SK-N-SH (cell line): ENCODE results near the gene AKAP6. TPM values are rescaled to one million over a fixed set of nuclear protein-coding genes. Genes with fewer than 3 reads are reported as not detected.

Experiments
- CTCF ChIA-PET: fragments of 300-600, 350-600 bp; formaldehyde crosslinking; extraction: SDS; loops from one replicate; lab custom pipeline; 2021; lab: Yijun Ruan, JAX
- POLR2A ChIA-PET: fragments of 350-600 bp; sonication (Branson Sonifier 250); formaldehyde crosslinking; extraction: SDS; loops from one replicate; lab custom pipeline; 2020; ENCODE audit warnings: antibody characterized with exemption, inconsistent platforms; lab: Yijun Ruan, JAX
- DNase-seq: peaks from one replicate; pipeline ENCODE4 v3.0.0; 2012
- H2AFZ ChIP-seq: fragments of 200-600 bp; sonication (generic); 2 replicates; pipeline ENCODE4 v1.8.1; 2016; ENCODE audit warnings: antibody characterized with exemption, mild to moderate bottlenecking, low read depth
- H3F3A ChIP-seq: fragments of 200-600 bp; sonication (generic); replicated peaks from 2 replicates; pipeline ENCODE3; 2016; ENCODE audit warnings: antibody characterized with exemption, mild to moderate bottlenecking; ENCODE audit not compliant: insufficient read depth
- H3K27ac ChIP-seq, 2 experiments: fragments of 200-500 bp in 1 of 2; fragments of 200-600 bp in 1 of 2; sonication (Bioruptor generic) in 1 of 2; sonication (generic), shearing (Covaris generic) in 1 of 2; 2 replicates each; pipeline versions ENCODE4 v1.5.1 to v1.6.1; 2014 to 2016; ENCODE audit warnings: low read depth in 2 of 2, inconsistent platforms in 1 of 2, low read length in 1 of 2, mild to moderate bottlenecking in 1 of 2, mixed read lengths in 1 of 2
- H3K27me3 ChIP-seq: fragments of 200-600 bp; sonication (generic), shearing (Covaris generic); 2 replicates; pipeline ENCODE4 v1.6.1; 2016; ENCODE audit warnings: mixed run types; ENCODE audit not compliant: insufficient read depth
- H3K36me3 ChIP-seq, 2 experiments: fragments of 200-500 bp in 1 of 2; fragments of 200-600 bp in 1 of 2; sonication (Bioruptor generic) in 1 of 2; sonication (generic) in 1 of 2; replicated peaks in 1 of 2; 2 replicates each; pipeline versions ENCODE3 to v1.5.1; 2014 to 2016; ENCODE audit warnings: low read length in 1 of 2, mild to moderate bottlenecking in 1 of 2; ENCODE audit not compliant: insufficient read depth in 2 of 2, control insufficient read depth in 1 of 2
- H3K4me1 ChIP-seq, 2 experiments: fragments of 200-500 bp in 1 of 2; fragments of 200-600 bp in 1 of 2; sonication (Bioruptor generic) in 1 of 2; sonication (generic), shearing (Covaris generic) in 1 of 2; 2 replicates each; pipeline versions ENCODE4 v1.5.1 to v1.6.1; 2014 to 2016; ENCODE audit warnings: low read depth in 1 of 2, low read length in 1 of 2, mixed run types in 1 of 2; ENCODE audit not compliant: insufficient read depth in 2 of 2, control insufficient read depth in 1 of 2
- H3K4me2 ChIP-seq: fragments of 200-600 bp; sonication (generic), shearing (Covaris generic); 2 replicates; pipeline ENCODE4 v1.6.1; 2017; ENCODE audit warnings: mixed run types
- H3K4me3 ChIP-seq, 2 experiments: fragments of 200-500 bp in 1 of 2; fragments of 200-600 bp in 1 of 2; sonication (Bioruptor generic) in 1 of 2; sonication (generic), shearing (Covaris generic) in 1 of 2; 2 replicates each; pipeline versions ENCODE4 v1.5.1 to v1.8.1; 2014 to 2016; ENCODE audit warnings: low read depth in 2 of 2, inconsistent platforms in 1 of 2, low read length in 1 of 2, mild to moderate bottlenecking in 1 of 2, mixed read lengths in 1 of 2, moderate library complexity in 1 of 2
- H3K79me2 ChIP-seq: fragments of 200-600 bp; sonication (generic); 2 replicates; pipeline ENCODE4 v1.8.1; 2017; ENCODE audit warnings: mild to moderate bottlenecking; ENCODE audit not compliant: insufficient read depth
- H3K9ac ChIP-seq: fragments of 200-600 bp; sonication (generic); 2 replicates; pipeline ENCODE4 v1.6.1; 2017; ENCODE audit warnings: mixed run types
- H3K9me2 ChIP-seq: fragments of 200-600 bp; sonication (generic); 2 replicates; pipeline ENCODE4 v1.6.1; 2017; ENCODE audit warnings: mixed run types
- H3K9me3 ChIP-seq: fragments of 200-600 bp; sonication (generic); 2 replicates; pipeline ENCODE4 v1.6.1; 2017; ENCODE audit warnings: mixed run types, mild to moderate bottlenecking, moderate library complexity
- H4K20me1 ChIP-seq: fragments of 200-600 bp; sonication (generic); 2 replicates; pipeline ENCODE4 v1.6.1; 2017; ENCODE audit warnings: mild to moderate bottlenecking, mixed run types; ENCODE audit not compliant: insufficient read depth
- EZH2phosphoT487 ChIP-seq: fragments of 200-600 bp; sonication (generic); IDR thresholded peaks from 2 replicates; pipeline ENCODE4 v1.6.1; 2017; ENCODE audit warnings: low read depth, mixed run types, mild to moderate bottlenecking, antibody characterized with exemption, moderate library complexity, borderline replicate concordance
- FOSL2 ChIP-seq: IDR thresholded peaks from 2 replicates; pipeline ENCODE4 v1.4.0; 2012; ENCODE audit warnings: low read depth, mild to moderate bottlenecking, moderate library complexity, borderline replicate concordance
- FOXM1 ChIP-seq: IDR thresholded peaks from 2 replicates; pipeline ENCODE4 v1.4.0; 2012; ENCODE audit warnings: low read depth, mild to moderate bottlenecking
- GATA2 ChIP-seq: sonication (generic); formaldehyde crosslinking; IDR thresholded peaks from 2 replicates; pipeline ENCODE4 v1.5.0; 2020; ENCODE audit warnings: mild to moderate bottlenecking, missing genetic modification reagents
- NFIC ChIP-seq: IDR thresholded peaks from 2 replicates; pipeline ENCODE4 v1.4.0; 2012; ENCODE audit warnings: borderline replicate concordance
- NRF1 ChIP-seq: IDR thresholded peaks from 2 replicates; pipeline ENCODE4 v1.6.1; 2012; ENCODE audit warnings: low read depth, mild to moderate bottlenecking, low read length
- RAD21 ChIP-seq: IDR thresholded peaks from 2 replicates; pipeline ENCODE4 v1.6.1; 2012; ENCODE audit warnings: mild to moderate bottlenecking, low read length
- RCOR1 ChIP-seq: fragments of 150-350 bp; IDR thresholded peaks from 2 replicates; pipeline ENCODE4 v1.6.1; 2017; ENCODE audit warnings: antibody characterized with exemption, low read length
- RFX5 ChIP-seq: IDR thresholded peaks from 2 replicates; pipeline ENCODE4 v1.6.1; 2012; ENCODE audit warnings: mild to moderate bottlenecking, improper control_type of control experiment, low read length
- SIN3A ChIP-seq: IDR thresholded peaks from 2 replicates; pipeline ENCODE4 v1.6.1; 2012; ENCODE audit warnings: low read depth, mild to moderate bottlenecking, low read length, moderate library complexity, borderline replicate concordance
- TAF1 ChIP-seq: IDR thresholded peaks from 2 replicates; pipeline ENCODE4 v1.6.1; 2012; ENCODE audit warnings: low read depth, mild to moderate bottlenecking, low read length, moderate library complexity, borderline replicate concordance
- TEAD4 ChIP-seq: IDR thresholded peaks from 2 replicates; pipeline ENCODE4 v1.4.0; 2012; ENCODE audit warnings: mild to moderate bottlenecking, borderline replicate concordance; ENCODE audit not compliant: insufficient read depth
- YY1 ChIP-seq: IDR thresholded peaks from 2 replicates; pipeline ENCODE4 v1.4.0; 2012; ENCODE audit warnings: low read depth, mild to moderate bottlenecking
- WGBS: methylation state at CpG from one replicate; pipeline ENCODE4 v1.1.6; 2017; ENCODE audit warnings: low lambda C conversion rate; 5-methylcytosine and 5-hydroxymethylcytosine counted together
- polyA plus RNA-seq, 3 experiments: library from polyadenylated mRNA; depleted of rRNA; stranded (reverse); fragments of >200 nt; gene quantifications; 2 replicates each; pipeline ENCODE4 v1.2.3, GENCODE V29; 2012
- TF ChIP-seq, protein P1 (sequence below): IDR thresholded peaks from 2 replicates; pipeline ENCODE4 v1.4.0; 2012; ENCODE audit warnings: low read depth
- TF ChIP-seq, protein P2 (sequence below): IDR thresholded peaks from 2 replicates; pipeline ENCODE4 v1.4.0; 2012; ENCODE audit warnings: low read depth, borderline replicate concordance
- TF ChIP-seq, protein P3 (sequence below): fragments of 150-350 bp; IDR thresholded peaks from 2 replicates; pipeline ENCODE4 v1.6.1; 2016; ENCODE audit warnings: mild to moderate bottlenecking, low read depth, low read length
- TF ChIP-seq, protein P4 (sequence below): fragments of 200-600 bp; sonication (generic); IDR thresholded peaks from 2 replicates; pipeline ENCODE4 v1.6.1; 2017; ENCODE audit warnings: antibody characterized with exemption, mild to moderate bottlenecking, moderate library complexity

The AKAP6 gene
- polyA plus RNA-seq, 1 of the 3 experiments (the other 2 are of a cell fraction), result 1.7 TPM

DNA sequence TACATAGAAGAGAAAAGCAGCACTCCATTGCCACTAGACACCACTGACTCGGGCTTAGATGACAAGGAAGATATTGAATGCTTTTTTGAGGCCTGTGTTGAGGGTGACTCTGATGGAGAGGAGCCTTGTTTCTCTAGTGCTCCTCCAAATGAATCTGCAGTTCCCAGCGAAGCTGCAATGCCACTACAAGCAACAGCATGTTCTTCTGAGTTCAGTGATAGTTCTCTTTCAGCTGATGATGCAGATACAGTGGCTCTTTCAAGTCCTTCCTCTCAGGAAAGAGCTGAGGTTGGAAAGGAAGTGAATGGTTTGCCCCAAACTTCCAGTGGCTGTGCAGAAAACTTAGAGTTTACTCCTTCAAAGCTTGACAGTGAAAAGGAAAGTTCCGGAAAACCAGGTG is 495.1 kb downstream of the AKAP6 start:
- H3F3A ChIP-seq, result no peaks in the 10 kb centered on the region

More for the DNA sequence above, 495.1 kb downstream of the AKAP6 start:
- CTCF ChIA-PET, result interaction anchor here (0.6 to 1.9 kb wide), 3 partner anchors 9 to 100 kb away, joined by 3 to 4 read pairs (median 3); no protein-coding TSS in a partner anchor
- WGBS, result 62% methylated on average over 3 of the region's 3 CpGs
- peaks cover 0 to 5% of the 10 kb centered on the region in 2 experiments for H3K36me3 ChIP-seq
- POLR2A ChIA-PET, result interaction anchor here (0.8 to 0.9 kb wide), 2 partner anchors 8 to 82 kb away, joined by 3 read pairs; no protein-coding TSS in a partner anchor
- H3K27ac ChIP-seq, result no peak overlapping the region
- no peak for TF ChIP-seq RFX5
- TF ChIP-seq, protein P1, sequence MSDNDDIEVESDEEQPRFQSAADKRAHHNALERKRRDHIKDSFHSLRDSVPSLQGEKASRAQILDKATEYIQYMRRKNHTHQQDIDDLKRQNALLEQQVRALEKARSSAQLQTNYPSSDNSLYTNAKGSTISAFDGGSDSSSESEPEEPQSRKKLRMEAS, result no peak
- TF ChIP-seq, protein P2, sequence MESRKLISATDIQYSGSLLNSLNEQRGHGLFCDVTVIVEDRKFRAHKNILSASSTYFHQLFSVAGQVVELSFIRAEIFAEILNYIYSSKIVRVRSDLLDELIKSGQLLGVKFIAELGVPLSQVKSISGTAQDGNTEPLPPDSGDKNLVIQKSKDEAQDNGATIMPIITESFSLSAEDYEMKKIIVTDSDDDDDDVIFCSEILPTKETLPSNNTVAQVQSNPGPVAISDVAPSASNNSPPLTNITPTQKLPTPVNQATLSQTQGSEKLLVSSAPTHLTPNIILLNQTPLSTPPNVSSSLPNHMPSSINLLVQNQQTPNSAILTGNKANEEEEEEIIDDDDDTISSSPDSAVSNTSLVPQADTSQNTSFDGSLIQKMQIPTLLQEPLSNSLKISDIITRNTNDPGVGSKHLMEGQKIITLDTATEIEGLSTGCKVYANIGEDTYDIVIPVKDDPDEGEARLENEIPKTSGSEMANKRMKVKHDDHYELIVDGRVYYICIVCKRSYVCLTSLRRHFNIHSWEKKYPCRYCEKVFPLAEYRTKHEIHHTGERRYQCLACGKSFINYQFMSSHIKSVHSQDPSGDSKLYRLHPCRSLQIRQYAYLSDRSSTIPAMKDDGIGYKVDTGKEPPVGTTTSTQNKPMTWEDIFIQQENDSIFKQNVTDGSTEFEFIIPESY, result no peak
- TF ChIP-seq EZH2phosphoT487, result no peak
- TF ChIP-seq SIN3A, result no peak
- TF ChIP-seq YY1, result no peak
- no peak for TF ChIP-seq TEAD4
- no peak for TF ChIP-seq RAD21
- TF ChIP-seq, protein P3, sequence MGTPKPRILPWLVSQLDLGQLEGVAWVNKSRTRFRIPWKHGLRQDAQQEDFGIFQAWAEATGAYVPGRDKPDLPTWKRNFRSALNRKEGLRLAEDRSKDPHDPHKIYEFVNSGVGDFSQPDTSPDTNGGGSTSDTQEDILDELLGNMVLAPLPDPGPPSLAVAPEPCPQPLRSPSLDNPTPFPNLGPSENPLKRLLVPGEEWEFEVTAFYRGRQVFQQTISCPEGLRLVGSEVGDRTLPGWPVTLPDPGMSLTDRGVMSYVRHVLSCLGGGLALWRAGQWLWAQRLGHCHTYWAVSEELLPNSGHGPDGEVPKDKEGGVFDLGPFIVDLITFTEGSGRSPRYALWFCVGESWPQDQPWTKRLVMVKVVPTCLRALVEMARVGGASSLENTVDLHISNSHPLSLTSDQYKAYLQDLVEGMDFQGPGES, result no peak
- no peak for TF ChIP-seq NFIC
- TF ChIP-seq GATA2, result no peak
- TF ChIP-seq FOSL2, result no peak
- TF ChIP-seq RCOR1, result no peak
- TF ChIP-seq TAF1, result no peak
- no peak for TF ChIP-seq FOXM1
- TF ChIP-seq, protein P4, sequence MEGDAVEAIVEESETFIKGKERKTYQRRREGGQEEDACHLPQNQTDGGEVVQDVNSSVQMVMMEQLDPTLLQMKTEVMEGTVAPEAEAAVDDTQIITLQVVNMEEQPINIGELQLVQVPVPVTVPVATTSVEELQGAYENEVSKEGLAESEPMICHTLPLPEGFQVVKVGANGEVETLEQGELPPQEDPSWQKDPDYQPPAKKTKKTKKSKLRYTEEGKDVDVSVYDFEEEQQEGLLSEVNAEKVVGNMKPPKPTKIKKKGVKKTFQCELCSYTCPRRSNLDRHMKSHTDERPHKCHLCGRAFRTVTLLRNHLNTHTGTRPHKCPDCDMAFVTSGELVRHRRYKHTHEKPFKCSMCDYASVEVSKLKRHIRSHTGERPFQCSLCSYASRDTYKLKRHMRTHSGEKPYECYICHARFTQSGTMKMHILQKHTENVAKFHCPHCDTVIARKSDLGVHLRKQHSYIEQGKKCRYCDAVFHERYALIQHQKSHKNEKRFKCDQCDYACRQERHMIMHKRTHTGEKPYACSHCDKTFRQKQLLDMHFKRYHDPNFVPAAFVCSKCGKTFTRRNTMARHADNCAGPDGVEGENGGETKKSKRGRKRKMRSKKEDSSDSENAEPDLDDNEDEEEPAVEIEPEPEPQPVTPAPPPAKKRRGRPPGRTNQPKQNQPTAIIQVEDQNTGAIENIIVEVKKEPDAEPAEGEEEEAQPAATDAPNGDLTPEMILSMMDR, result no peak
- no peak for TF ChIP-seq NRF1
- H3K9me3 ChIP-seq, result no peaks in the 10 kb centered on the region
- no peaks in the 10 kb centered on the region for H3K79me2 ChIP-seq
- H3K9ac ChIP-seq, result no peak overlapping the region
- no peak overlapping the region for H3K4me3 ChIP-seq
- no peak for DNase-seq
- H2AFZ ChIP-seq, result no peak overlapping the region
- no peaks in the 10 kb centered on the region for H3K27me3 ChIP-seq
- H3K9me2 ChIP-seq, result no peaks in the 10 kb centered on the region
- H4K20me1 ChIP-seq, result no peaks in the 10 kb centered on the region
- peaks cover 6 to 12% of the 10 kb centered on the region in 2 experiments for H3K4me1 ChIP-seq
- no peak overlapping the region for H3K4me2 ChIP-seq
